ENCODE results near the gene ARL6IP4.

Gene ARL6IP4

DNA sequence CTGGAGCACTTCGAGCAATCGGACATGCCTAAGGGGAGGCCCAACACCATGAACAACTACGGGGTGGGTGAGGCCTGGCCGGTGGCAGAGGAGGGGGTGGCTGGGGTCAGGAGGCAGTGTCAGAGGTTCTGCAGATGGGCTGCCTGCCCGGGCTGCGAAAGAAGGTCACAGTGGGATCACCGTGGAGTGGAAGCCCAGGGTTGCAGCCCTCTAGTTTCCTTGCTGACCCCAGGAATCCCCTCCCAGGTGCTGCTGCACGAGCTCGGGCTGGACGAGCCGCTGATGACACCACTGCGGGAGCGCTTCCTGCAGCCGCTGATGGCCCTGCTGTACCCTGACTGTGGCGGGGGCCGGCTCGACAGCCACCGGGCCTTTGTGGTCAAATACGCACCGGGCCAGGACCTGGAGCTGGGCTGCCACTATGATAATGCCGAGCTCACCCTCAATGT lies 1.9 kb upstream of the ARL6IP4 start:
- no peak for DNase-seq (ENCODE audit: low read depth)

DNA sequence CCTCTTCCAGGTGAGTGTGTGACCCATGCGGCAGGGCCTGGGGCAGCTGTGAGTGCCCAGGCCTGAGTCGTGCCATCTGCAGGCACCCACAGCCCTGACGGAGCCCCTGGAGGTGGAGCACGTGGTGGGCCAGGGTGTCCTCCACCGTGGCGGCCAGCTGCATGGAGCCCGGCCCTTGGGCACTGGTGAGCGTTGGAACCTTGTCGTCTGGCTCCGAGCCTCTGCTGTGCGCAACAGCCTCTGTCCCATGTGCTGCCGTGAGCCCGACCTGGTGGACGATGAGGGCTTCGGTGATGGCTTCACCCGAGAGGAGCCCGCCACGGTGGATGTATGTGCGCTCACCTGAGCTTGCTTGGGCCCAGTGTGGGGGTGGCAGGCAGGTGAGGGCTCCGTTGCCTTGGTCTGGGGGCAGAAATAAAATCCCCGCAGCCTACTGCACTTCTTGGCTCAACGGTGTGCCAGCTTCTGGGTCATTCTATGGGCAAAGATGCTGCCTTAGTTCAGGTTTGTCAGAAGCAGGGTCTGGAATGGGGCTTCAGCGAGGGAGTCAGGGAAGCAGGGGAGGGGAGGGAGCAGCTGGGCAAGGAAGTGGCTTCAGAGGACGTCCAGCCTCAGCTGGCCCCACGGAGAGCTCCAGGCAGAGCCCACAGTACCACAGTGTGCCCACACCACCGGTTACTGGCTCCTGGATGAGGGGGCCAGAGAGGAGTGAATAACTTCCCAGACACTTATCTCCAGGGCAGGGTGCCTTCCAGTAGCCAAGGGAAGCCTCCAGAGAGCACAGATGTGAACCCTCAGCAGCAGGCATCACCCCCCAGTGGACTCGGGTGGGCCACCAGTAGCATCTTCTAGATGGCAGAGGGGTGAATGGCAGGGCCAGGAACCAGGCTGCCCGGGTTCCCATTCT lies 1.2 kb upstream of the ARL6IP4 start:
- peak; percentile 7 for DNase-seq (ENCODE audit: low read depth)

DNA sequence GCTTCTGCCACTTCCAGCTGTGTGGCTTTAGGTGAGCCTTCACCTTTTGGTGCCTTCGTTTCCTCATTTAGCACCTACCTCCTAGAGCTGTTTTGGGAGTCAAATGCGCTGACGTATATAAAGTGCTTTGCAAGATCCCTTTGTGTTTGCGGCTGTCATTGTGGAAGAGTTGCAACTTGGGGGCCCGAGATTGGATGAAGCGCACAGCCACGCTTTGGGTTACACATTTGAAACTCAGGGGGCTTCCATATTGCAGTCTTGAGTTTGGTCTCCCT lies 636 bp upstream of the ARL6IP4 start:
- DNase-seq (ENCODE audit: low read depth), result peak; percentile 30

GRCh38 chr12:122981036-122981471 lies 573 bp downstream of the ARL6IP4 start:
- peak; percentile 44 for DNase-seq (ENCODE audit: low read depth)

DNA sequence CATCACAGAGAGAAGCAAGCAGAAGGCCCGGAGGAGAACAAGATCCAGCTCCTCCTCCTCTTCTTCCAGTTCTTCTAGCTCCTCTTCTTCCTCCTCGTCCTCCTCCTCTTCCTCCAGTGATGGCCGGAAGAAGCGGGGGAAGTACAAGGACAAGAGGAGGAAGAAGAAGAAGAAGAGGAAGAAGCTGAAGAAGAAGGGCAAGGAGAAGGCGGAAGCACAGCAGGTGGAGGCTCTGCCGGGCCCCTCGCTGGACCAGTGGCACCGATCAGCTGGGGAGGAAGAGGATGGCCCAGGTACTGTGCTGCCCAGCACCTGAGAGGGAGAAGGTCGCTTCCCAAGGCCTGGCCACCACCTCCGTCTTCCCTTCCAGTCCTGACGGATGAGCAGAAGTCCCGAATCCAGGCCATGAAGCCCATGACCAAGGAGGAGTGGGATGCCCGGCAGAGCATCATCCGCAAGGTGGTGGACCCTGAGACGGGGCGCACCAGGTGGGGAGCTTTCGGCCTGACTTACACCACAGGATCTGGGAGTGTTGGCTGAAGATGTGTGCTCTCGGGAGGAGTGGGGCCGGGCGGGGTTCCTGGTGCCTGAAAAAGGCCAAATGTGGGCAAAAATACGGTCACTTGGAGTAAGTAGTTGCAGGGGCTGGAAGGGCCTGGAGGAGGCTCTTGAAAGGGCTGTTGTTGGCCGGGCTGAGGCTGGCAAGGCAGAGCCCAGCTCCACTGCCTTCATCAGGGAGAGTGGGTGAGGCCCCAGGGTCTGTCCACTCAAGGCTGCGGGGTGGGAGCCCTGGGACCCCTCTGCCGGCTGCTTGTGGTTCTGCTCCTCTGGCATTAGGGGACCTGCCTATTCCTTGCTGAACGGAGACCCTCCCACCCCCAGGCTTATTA lies 1.4 kb downstream of the ARL6IP4 start:
- no peak for DNase-seq (ENCODE audit: low read depth)

DNA sequence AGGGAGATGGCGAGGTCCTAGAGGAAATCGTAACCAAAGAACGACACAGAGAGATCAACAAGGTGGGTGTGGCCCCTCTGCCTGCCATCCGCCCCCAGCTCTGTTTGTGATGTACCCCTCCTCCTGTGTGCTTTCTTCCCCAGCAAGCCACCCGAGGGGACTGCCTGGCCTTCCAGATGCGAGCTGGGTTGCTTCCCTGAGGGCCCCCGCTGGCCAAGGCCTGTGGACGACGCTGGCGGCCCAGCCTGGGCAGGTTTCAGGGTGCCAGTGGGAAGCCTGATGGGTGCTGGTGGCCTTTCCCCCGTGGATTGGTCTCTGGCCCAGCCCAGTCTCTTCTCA lies 2.0 kb downstream of the ARL6IP4 start:
- DNase-seq (ENCODE audit: low read depth), result no peak

DNA sequence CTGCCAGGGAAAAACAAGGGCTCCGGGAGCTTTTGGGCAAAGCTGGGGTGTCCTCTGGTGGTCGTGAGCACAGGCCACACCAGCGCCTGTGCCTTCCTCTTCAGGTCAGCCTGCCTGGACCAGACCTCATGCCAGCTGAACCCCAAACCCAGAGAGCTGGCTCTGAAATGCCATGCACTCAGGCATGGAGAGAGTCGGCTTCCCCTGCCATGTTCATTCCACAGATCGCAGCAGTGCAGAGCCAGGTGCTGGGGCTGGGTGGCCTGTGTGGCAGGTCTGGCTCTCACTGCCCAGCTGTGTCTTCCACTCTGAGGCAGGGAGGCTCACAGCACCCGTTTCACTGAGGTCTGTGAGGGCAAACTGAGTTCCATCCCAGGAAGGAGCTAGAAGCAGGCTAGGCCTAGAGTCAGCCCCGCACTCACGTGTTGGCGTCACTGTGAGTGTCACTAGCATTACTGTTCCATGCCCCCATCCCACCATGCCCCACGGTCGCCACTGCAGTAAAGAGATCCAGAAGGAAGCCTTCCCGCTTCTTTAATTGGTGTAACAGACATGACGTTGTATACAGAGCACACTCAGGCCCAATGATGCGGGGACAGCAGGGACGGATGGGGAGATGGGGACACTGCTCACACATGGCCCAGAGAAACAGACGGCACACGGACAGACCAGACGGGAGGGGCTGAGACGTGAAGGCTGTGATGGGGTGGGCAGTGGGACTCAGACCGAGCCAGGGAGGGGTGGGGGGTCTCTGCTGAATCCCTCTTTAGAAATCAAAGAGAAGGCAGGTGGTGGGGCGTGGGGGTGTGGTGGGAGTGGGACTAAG lies 2.7 kb downstream of the ARL6IP4 start:
- no peak for DNase-seq (ENCODE audit: low read depth)

DNA sequence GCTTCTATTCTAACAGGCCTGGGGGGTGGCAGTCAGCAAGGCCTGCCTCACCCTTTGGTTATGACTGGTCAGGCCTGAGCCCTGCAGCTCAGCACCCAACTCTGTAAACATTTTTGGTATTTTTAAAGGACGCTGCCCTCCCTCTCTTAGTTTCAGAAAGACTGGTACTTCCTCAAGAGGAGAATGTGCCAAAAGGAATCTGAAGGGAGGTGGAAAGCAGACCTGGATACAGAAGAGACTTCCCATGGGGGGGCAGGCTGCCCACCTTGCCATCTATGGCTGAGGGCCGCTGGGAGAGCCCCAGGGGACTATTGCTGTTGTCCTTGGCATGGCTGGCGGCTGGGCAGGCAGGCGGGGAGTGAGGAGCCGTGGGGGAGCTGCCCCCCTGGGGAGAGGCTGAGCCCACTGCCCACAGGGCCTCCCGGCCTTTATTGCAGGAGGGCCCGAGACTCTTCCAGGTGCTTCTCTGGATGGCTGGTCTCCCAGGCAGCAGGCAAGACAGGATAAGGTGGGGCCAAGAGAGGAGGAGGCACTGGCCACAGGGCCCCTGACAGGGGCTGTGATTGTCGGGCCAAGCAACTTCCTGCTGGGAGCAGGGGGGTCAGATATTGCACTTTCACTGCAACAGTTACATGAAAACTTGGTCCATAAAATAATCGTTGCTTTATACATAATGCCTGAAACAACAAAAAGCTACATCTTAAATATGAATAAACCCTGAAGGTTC lies 3.5 kb downstream of the ARL6IP4 start:
- peak; percentile 22 for DNase-seq (ENCODE audit: low read depth)

GRCh38 chr12:122984612-122985337 lies 4.3 kb downstream of the ARL6IP4 start:
- peak; percentile 58 for DNase-seq (ENCODE audit: low read depth)

DNA sequence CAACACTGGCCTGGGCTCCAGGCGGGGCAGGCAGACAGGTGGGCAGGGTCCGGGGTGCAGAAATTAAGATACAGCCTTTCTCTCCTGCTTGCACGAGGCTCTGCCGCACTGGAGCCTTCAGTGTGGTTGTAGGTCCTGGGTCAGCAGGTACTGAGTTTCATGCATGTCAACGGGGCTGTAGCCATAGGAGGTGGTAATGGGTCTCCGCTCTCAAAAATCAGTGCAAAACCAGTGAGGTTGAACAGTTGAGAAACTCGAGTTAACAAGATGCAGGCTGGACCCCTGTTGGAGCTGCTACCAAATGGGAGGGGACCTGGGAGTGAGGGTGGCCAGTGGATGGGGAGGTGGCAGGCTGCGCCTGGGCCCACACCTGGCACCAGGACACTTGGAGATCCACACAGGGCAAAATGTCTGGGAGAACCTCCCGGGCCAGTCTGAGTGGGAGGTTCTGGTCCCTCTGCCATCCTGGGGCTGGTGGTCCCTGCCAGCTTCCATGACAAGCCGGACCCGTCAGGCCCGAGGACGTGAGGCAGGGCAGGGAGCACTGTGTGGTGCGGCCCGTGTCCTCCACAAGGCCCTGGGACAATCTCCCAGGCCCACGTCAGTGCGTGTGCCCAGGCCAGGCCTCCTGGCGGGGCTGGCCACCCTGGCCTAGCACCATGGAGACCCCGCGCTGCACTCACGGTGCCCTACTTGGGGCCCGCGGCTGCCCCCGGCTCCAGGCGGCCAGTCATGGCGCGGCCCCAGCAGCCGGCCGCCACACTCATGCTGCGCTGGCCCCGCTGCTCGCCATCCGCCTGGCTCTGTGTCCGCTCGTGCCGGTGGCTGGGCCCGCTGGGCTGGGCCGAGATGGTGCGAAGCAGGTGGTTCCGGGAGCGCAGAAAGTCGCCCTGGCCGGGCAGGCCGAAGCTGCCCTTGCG lies 5.1 kb downstream of the ARL6IP4 start:
- DNase-seq (ENCODE audit: low read depth), result no peak

DNA sequence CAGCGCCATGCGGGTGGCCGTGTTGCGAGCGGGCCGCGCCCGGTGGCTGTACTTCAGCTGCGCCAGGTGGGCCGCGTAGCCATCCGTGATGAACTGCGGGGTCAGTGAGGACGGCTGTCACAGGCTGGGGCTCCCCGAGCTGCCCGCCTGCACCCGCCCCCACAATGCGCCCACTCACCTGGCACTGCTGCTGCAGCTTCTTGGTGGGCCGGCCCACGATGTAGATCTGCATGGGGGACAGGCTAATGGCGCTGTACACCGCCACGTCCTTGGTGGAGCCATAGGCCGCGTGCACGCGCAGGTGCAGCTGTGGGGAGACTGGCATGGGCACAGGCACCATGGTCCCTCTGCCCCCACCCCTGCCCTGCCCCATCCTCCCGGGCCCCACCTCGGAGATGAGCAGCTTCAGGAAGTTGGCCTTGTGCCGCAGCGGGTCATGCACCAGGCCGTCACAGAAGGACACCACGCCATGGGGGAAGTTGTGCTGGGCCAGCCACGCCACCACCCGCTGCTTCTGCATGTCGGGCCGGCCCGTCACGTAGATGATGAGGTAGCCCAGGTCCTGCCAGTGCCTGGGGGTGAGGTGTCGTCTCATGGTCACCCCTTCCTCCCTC lies 5.9 kb downstream of the ARL6IP4 start:
- no peak for DNase-seq (ENCODE audit: low read depth)

DNA sequence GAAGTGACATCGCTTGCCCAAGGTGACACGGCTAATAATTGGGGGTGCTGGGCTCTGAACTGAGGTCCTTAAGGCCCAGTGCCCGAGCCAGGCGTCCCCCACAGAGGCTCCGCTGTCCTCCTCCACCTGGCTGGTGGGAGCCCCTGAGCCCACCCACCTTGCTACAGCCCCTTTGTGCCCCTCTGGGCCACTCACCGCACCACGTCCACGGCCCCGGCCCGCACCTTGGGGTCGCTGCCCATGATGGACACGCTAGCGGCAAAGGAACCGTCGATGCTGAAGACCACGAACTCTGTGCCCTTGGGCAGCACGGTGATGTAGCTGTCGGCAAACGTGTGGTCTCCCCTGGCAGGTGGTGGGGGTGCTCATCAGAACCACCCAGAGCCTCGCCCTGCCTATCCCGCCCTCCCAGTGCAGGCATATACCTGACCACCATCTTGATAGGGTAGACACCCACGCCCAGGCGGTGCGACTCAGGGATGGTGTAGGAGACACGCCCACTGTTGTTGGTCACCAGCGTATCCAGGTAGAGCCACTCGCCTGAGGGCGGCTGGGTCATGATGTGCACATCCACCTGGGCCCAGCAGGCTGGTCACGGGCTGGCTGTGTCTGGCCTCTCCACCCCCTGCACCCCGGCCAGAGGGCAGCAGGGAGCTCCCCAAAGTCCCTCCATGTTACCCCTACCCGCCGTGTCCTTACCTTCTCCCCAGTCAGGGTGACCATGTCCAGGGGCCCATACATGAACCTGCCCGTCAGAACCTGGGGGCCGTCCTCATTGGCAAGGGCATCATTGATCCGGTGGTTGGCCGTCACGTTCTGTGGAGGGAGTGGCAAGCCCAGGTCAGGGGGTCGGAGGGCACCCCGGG lies 6.8 kb downstream of the ARL6IP4 start:
- no peak for DNase-seq (ENCODE audit: low read depth)

DNA sequence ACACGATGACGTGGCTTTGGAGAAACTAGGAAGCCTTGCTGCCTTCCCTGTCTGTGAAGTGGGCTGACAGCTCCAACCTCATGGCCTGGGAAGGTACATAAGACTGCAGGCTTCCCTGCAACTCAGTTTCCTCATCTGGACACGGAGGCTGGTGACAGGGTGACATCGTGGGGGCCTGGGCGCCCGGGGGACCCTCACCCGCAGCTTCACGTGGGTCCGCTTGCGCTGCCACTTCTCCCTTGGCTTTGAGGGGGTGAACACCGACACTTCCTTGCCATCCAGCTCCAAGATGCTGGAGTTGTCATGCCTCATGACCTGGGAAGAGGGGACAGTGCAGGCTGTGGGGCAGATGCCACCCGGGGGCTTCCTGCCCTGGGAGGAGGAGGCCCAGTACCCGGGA lies 7.6 kb downstream of the ARL6IP4 start:
- no peak for DNase-seq (ENCODE audit: low read depth)

DNA sequence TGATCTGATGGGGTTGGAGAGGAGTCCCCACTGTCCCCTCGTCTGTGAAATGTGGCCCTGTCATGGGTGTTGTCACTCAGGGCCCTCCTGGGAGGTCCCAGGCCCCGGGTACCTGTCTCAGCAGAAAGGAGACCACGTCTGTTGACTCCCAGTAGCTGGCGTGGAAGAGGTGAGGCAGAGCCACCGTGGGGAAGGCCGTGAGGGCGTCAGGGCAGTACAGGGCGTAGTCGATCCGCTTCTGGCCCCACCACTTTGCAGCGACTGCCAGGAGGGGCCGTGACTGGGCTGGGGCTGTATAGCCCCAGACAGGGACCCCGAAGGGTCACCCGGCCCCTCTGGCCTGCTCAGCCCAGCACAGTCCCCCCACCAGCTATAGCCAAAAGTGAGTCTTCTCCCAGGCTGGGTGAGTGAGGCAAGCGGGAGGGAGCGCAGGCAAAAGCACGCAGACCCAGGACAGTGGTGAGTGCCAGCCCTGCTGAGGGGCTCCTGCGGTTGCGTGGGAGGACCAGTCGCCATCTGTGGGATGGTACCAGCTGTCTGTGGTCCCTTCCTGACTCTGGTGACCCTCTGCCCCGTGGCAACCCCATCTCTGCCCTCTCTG lies 8.2 kb downstream of the ARL6IP4 start:
- no peak for DNase-seq (ENCODE audit: low read depth)

DNA sequence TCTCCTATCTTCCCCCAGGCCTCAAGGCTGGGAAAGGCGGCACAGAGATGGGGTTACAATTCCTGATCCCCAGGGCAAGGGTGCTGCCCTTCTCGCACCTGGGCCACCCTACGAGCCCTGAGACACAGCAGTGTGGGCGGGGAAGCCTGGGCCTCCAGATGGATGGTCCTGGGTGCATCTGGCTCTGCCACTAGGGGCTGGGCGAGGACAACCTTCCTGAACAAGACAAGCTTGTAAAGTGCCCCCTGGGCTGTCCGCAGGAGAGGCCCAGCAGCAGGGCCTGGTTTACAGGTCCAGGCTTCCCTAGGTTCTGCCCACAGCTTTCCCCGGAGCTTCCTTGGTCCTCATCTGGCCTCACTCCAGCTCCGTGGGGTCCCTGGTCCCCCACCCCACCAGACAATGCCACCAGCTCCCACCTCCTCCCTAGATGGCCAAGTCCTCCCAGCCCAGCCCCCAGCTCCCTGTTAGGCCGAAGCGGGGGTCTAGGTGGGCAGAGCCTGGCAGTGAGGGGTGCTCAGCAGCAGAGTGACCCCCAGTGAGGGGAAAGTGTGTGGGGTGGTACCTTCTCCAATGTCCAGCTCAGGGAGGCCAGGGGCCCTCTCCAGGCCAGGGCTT lies 8.9 kb downstream of the ARL6IP4 start:
- no peak for DNase-seq (ENCODE audit: low read depth)

- no peak for DNase-seq (ENCODE audit: low read depth)
These were observed 9.5 kb downstream of the ARL6IP4 start for GRCh38 chr12:122989874-122990419.

GRCh38 chr12:122990561-122990960 lies 10.1 kb downstream of the ARL6IP4 start:
- no peak for DNase-seq (ENCODE audit: low read depth)

Measured in iris pigment epithelial cell (primary cell).